ENCODE data around the gene TUBGCP6. TPM values are rescaled to one million over a fixed set of nuclear protein-coding genes. Genes with fewer than 3 reads are reported as not detected.

TUBGCP6 gene
- total and polyA plus RNA-seq, 2 donors (not counting 1 experiment from before 2014, with no cell fraction given) = 137 to 178 TPM

GRCh38 chr22:50215297-50216054 is 29.3 kb downstream of the TUBGCP6 start:
- Histone ChIP-seq H2AFZ (ENCODE audit: insufficient read depth, low read depth, low read length, poor library complexity, severe bottlenecking) (no peak overlapping the region), H4K20me1 (ENCODE audit: control insufficient read depth, insufficient read depth, low read length, poor library complexity, severe bottlenecking) (peaks cover 46% of the 10 kb centered on the region), H3K27ac (ENCODE audit: low read length in 2 of 2) (no peak overlapping the region), H3K9ac (ENCODE audit: low read length) (no peak overlapping the region), H3K4me2 (replicated peaks; ENCODE audit: low read depth, low read length, poor library complexity, severe bottlenecking) (no peak overlapping the region), H3K4me3 (ENCODE audit: control extremely low read depth in 1 of 5, extremely low read depth in 1 of 5, insufficient read depth in 1 of 5, low read depth in 2 of 5, low read length in 4 of 5) (no peak overlapping the region), H3K9me3 (ENCODE audit: control extremely low read depth in 1 of 3, control insufficient read depth in 2 of 3, insufficient read depth in 1 of 3, low read length in 2 of 3) (no peaks in the 10 kb centered on the region), H3K4me1 (ENCODE audit: control insufficient read depth in 2 of 2, insufficient read depth in 2 of 2, low read length in 2 of 2) (no peaks in the 10 kb centered on the region), H3K79me2 (ENCODE audit: control insufficient read depth, insufficient read depth, low read length) (peaks cover 21% of the 10 kb centered on the region), H3K27me3 (replicated peaks in 1 of 4; ENCODE audit: control extremely low read depth in 1 of 4, control insufficient read depth in 3 of 4, insufficient read depth in 4 of 4, low read length in 3 of 4) (no peaks in the 10 kb centered on the region), H3K36me3 (replicated peaks in 1 of 2; ENCODE audit: control extremely low read depth in 1 of 2, control insufficient read depth in 1 of 2, extremely low read depth in 1 of 2, insufficient read depth in 2 of 2, low read length in 1 of 2) (peaks cover 0 to 68% of the 10 kb centered on the region in 2 experiments)
- intact Hi-C loops (cut with micrococcal nuclease) = no loop called here
- Mint-ChIP-seq H3K4me1 (peaks cover 6% of the 10 kb centered on the region), H3K27me3 (no peaks in the 10 kb centered on the region), H3K4me3 (no peak overlapping the region), H3K27ac (no peak overlapping the region), H3K9me3 (ENCODE audit: insufficient read depth) (no peaks in the 10 kb centered on the region)
- TF ChIP-seq EZH2 (IDR thresholded peaks at IDR 0.05; ENCODE audit: borderline replicate concordance, insufficient read depth, low read depth, low read length, poor library complexity, severe bottlenecking) = no peak
- TF ChIP-seq, protein P1, sequence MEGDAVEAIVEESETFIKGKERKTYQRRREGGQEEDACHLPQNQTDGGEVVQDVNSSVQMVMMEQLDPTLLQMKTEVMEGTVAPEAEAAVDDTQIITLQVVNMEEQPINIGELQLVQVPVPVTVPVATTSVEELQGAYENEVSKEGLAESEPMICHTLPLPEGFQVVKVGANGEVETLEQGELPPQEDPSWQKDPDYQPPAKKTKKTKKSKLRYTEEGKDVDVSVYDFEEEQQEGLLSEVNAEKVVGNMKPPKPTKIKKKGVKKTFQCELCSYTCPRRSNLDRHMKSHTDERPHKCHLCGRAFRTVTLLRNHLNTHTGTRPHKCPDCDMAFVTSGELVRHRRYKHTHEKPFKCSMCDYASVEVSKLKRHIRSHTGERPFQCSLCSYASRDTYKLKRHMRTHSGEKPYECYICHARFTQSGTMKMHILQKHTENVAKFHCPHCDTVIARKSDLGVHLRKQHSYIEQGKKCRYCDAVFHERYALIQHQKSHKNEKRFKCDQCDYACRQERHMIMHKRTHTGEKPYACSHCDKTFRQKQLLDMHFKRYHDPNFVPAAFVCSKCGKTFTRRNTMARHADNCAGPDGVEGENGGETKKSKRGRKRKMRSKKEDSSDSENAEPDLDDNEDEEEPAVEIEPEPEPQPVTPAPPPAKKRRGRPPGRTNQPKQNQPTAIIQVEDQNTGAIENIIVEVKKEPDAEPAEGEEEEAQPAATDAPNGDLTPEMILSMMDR (IDR thresholded peaks at IDR 0.05) = no peak
- WGBS (ENCODE audit: insufficient coverage) = 94% methylated on average over 12 of the region's 17 CpGs
- ChIA-PET POLR2A (no interaction called here), CTCF (interaction anchor here (0.8 to 6.4 kb wide), 2 partner anchors 67 to 158 kb away, joined by 3 to 57 read pairs; partner anchors contain the start of gene TTLL8)
- ATAC-seq (ENCODE audit: low read depth) (no peak), DNase-seq (no peak)

DNA sequence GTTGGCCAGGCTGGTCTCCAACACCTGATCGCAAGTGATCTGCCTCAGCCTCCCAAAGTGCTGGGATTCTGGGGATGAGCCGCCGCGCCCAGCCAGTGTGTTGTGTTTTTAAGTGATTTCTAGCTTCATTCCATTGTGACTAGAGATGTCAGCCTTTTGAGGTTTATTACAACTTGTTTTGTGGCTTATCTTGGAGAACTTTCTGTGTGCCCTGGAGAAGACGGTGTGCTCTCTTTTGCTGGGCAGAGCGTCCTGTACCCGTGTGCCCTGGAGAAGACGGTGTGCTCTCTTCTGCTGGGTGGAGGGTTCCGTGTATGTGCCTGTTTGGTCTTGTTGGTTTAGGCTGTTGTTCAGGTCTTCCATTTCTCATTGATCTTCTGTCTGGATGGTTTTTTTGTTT is 31.6 kb downstream of the TUBGCP6 start:
- DNase-seq (no peak), ATAC-seq (ENCODE audit: low read depth) (no peak)
- no peaks in the 10 kb centered on the region for H3K27me3 Mint-ChIP-seq
- H3K27me3 ChIP-seq (replicated peaks in 1 of 4; ENCODE audit: control extremely low read depth in 1 of 4, control insufficient read depth in 3 of 4, insufficient read depth in 4 of 4, low read length in 3 of 4) = no peaks in the 10 kb centered on the region
- ChIA-PET POLR2A (no interaction called here), CTCF (interaction anchor here (6.4 kb wide), 1 partner anchor 65 kb away, joined by 57 read pairs; no protein-coding TSS in a partner anchor)
- WGBS (ENCODE audit: insufficient coverage) = 100% methylated on average over 4 of the region's 9 CpGs
- no peaks in the 10 kb centered on the region for H3K9me3 Mint-ChIP-seq (ENCODE audit: insufficient read depth)
- H2AFZ ChIP-seq (ENCODE audit: insufficient read depth, low read depth, low read length, poor library complexity, severe bottlenecking) = no peak overlapping the region
- H3K79me2 ChIP-seq (ENCODE audit: control insufficient read depth, insufficient read depth, low read length) = peaks cover 27% of the 10 kb centered on the region
- no peak overlapping the region for H3K4me3 ChIP-seq (ENCODE audit: control extremely low read depth in 1 of 5, extremely low read depth in 1 of 5, insufficient read depth in 1 of 5, low read depth in 2 of 5, low read length in 4 of 5)
- intact Hi-C loops (cut with micrococcal nuclease) = no loop called here
- no peak overlapping the region for H3K4me3 Mint-ChIP-seq
- peaks cover 13% of the 10 kb centered on the region for H3K4me1 Mint-ChIP-seq
- no peak overlapping the region for H3K4me2 ChIP-seq (replicated peaks; ENCODE audit: low read depth, low read length, poor library complexity, severe bottlenecking)
- no peak for TF ChIP-seq EZH2 (IDR thresholded peaks at IDR 0.05; ENCODE audit: borderline replicate concordance, insufficient read depth, low read depth, low read length, poor library complexity, severe bottlenecking)
- TF ChIP-seq, protein P1 (IDR thresholded peaks at IDR 0.05) = no peak
- H3K4me1 ChIP-seq (ENCODE audit: control insufficient read depth in 2 of 2, insufficient read depth in 2 of 2, low read length in 2 of 2) = peaks cover 4 to 9% of the 10 kb centered on the region in 2 donors
- no peak overlapping the region for H3K9ac ChIP-seq (ENCODE audit: low read length)
- H3K27ac ChIP-seq (ENCODE audit: low read length in 2 of 2) = no peak overlapping the region
- peaks cover 68% of the 10 kb centered on the region for H4K20me1 ChIP-seq (ENCODE audit: control insufficient read depth, insufficient read depth, low read length, poor library complexity, severe bottlenecking)
- peaks cover 0 to 65% of the 10 kb centered on the region in 2 experiments for H3K36me3 ChIP-seq (replicated peaks in 1 of 2; ENCODE audit: control extremely low read depth in 1 of 2, control insufficient read depth in 1 of 2, extremely low read depth in 1 of 2, insufficient read depth in 2 of 2, low read length in 1 of 2)
- no peak overlapping the region for H3K27ac Mint-ChIP-seq
- H3K9me3 ChIP-seq (ENCODE audit: control extremely low read depth in 1 of 3, control insufficient read depth in 2 of 3, insufficient read depth in 1 of 3, low read length in 2 of 3) = no peaks in the 10 kb centered on the region

Data from B cell (primary cell).